ENCODE measurements around the gene MAD1L1. TPM values are rescaled to one million over a fixed set of nuclear protein-coding genes. Genes with fewer than 3 reads are reported as not detected.

Gene MAD1L1
- total RNA-seq, 2 experiments from 2014 or later: 157 to 160 TPM

DNA sequence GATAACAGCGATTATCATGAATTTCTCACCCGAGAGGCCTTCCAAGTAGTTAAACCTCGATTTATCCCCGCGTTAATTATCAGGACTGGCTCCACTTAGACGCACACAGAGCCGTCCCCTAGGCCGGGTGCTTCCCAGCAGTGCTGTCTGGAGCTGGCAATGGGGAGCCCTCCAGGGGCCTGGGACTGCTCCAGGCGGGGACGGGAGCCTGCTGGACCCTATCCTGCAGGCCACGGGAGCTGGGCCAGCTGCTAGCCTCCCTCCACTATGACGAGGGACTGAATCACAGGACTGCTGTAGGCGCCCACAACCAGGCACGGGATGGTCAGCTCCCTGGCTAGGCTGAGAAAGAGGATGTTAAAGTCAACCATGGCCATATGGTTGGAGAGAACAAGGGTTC is 333.5 kb downstream of the MAD1L1 start:
- DNase-seq (no peak), ATAC-seq (ENCODE audit: poor library complexity) (no peak)
- ChIA-PET CTCF (no interaction called here), POLR2A (no interaction called here)
- Histone ChIP-seq H3K36me3 (ENCODE audit: insufficient read depth, low read length) (peaks cover 61% of the 10 kb centered on the region), H3K4me3 (ENCODE audit: low read length) (no peak overlapping the region), H3K9me3 (ENCODE audit: control insufficient read depth in 1 of 2, insufficient read depth in 1 of 2, low read length in 2 of 2) (no peaks in the 10 kb centered on the region), H3K27ac (ENCODE audit: low read depth in 1 of 2, low read length in 2 of 2) (no peak overlapping the region), H3K27me3 (ENCODE audit: control insufficient read depth in 1 of 2, insufficient read depth in 2 of 2, low read length in 2 of 2) (no peaks in the 10 kb centered on the region), H3K4me1 (ENCODE audit: insufficient read depth, low read length) (peaks cover 9% of the 10 kb centered on the region)
- intact Hi-C loops (cut with DNase I, micrococcal nuclease): loop anchor here in 1 of 2 experiments (10.0 kb wide), 1 partner anchor 306 kb away; no protein-coding TSS in a partner anchor
- Mint-ChIP-seq H3K27me3 (no peaks in the 10 kb centered on the region), H3K9me3 (no peaks in the 10 kb centered on the region), H3K4me1 (ENCODE audit: low read depth) (peaks cover 9% of the 10 kb centered on the region), H3K36me3 (ENCODE audit: low read depth) (peaks cover 54% of the 10 kb centered on the region), H3K4me3 (no peak overlapping the region), H3K27ac (peak overlapping the region; percentile 55)
- TF ChIP-seq, protein P1, sequence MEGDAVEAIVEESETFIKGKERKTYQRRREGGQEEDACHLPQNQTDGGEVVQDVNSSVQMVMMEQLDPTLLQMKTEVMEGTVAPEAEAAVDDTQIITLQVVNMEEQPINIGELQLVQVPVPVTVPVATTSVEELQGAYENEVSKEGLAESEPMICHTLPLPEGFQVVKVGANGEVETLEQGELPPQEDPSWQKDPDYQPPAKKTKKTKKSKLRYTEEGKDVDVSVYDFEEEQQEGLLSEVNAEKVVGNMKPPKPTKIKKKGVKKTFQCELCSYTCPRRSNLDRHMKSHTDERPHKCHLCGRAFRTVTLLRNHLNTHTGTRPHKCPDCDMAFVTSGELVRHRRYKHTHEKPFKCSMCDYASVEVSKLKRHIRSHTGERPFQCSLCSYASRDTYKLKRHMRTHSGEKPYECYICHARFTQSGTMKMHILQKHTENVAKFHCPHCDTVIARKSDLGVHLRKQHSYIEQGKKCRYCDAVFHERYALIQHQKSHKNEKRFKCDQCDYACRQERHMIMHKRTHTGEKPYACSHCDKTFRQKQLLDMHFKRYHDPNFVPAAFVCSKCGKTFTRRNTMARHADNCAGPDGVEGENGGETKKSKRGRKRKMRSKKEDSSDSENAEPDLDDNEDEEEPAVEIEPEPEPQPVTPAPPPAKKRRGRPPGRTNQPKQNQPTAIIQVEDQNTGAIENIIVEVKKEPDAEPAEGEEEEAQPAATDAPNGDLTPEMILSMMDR (IDR thresholded peaks at IDR 0.05): no peak

DNA sequence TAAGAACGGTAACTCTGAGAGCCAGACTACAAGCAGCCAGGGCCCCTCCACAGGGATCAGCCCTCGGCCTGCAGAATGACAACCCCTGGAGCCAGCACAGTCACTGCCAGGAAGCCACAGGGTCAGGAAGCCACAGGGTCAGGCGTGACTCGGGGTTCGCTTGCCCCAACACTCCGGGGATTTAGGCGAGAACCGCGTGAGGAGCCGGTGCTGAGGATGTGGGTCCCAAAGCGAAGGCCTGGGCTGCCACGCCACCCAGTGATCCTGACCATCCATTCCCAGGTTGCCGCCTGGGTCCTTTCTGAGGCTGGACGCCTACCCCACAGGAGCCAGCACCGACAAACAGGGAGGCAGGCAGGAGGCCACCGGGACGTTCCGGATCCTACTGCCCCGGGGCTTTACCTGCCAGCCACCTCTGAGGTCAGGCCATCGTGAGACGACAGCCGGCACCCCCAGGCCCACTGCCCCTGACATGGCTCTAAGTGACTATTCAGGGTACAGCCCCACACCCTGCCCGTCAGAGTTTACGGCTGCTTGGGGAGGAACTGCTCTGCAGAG is 334.0 kb downstream of the MAD1L1 start:
- Histone ChIP-seq H3K4me1 (ENCODE audit: insufficient read depth, low read length) (peaks cover 9% of the 10 kb centered on the region), H3K27ac (ENCODE audit: low read depth in 1 of 2, low read length in 2 of 2) (no peak overlapping the region), H3K27me3 (ENCODE audit: control insufficient read depth in 1 of 2, insufficient read depth in 2 of 2, low read length in 2 of 2) (no peaks in the 10 kb centered on the region), H3K4me3 (ENCODE audit: low read length) (no peak overlapping the region), H3K36me3 (ENCODE audit: insufficient read depth, low read length) (peaks cover 63% of the 10 kb centered on the region), H3K9me3 (ENCODE audit: control insufficient read depth in 1 of 2, insufficient read depth in 1 of 2, low read length in 2 of 2) (no peaks in the 10 kb centered on the region)
- Mint-ChIP-seq H3K36me3 (ENCODE audit: low read depth) (peaks cover 59% of the 10 kb centered on the region), H3K27me3 (no peaks in the 10 kb centered on the region), H3K27ac (no peak overlapping the region), H3K4me3 (no peak overlapping the region), H3K9me3 (no peaks in the 10 kb centered on the region), H3K4me1 (ENCODE audit: low read depth) (peaks cover 9% of the 10 kb centered on the region)
- ChIA-PET CTCF (no interaction called here), POLR2A (no interaction called here)
- ATAC-seq (ENCODE audit: poor library complexity) (no peak), DNase-seq (no peak)
- TF ChIP-seq, protein P1 (IDR thresholded peaks at IDR 0.05): no peak
- intact Hi-C loops (cut with DNase I, micrococcal nuclease): loop anchor here in 1 of 2 experiments (10.0 kb wide), 1 partner anchor 306 kb away; no protein-coding TSS in a partner anchor

DNA sequence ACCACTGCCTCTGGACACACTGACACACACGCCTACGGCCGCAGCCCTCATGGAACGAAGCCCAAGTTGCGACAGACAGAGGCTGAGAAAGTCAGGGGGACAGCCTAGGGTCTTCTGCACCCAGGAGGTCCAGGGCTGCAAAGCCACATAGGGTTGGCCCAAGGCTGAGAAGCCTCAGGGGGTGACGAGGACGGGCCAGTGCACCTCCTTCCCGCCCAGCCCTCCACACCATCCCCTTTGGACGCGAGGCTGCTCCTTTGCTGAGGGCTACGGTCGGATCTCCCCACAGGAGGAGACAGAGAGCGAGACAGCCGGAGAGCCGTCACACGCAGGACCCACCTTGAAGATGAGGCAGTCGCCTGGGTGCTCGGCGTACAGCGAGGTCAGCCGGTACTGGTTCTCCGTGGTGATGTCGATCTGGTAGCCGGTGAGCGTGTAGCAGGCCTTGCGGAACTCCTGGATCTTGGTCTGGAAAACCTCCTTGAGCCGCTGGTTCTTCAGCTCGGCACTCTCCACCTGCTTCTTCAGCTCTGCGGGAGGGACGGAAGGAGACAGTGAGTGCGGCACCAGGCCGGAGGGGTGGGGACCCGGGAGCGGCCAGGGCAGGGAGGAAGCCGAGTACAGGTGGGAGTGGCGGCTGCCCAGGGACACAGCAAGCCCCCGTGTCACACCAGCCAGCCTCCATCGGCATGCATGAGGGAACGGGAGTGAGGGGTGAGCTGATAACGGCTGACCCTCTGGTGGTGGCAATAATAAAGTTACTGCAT is 334.7 kb downstream of the MAD1L1 start:
- H3K4me1 ChIP-seq (ENCODE audit: insufficient read depth, low read length): peaks cover 9% of the 10 kb centered on the region
- H3K36me3 Mint-ChIP-seq (ENCODE audit: low read depth): peaks cover 60% of the 10 kb centered on the region
- H3K4me1 Mint-ChIP-seq (ENCODE audit: low read depth): peaks cover 9% of the 10 kb centered on the region
- no peak overlapping the region for H3K4me3 ChIP-seq (ENCODE audit: low read length)
- H3K4me3 Mint-ChIP-seq: no peak overlapping the region
- TF ChIP-seq, protein P1 (IDR thresholded peaks at IDR 0.05): no peak
- DNase-seq (no peak), ATAC-seq (ENCODE audit: poor library complexity) (no peak)
- intact Hi-C loops (cut with DNase I, micrococcal nuclease): loop anchor here in 1 of 2 experiments (10.0 kb wide), 1 partner anchor 307 kb away; no protein-coding TSS in a partner anchor
- H3K27ac Mint-ChIP-seq: peak overlapping the region; percentile 81
- ChIA-PET CTCF (no interaction called here), POLR2A (no interaction called here)
- no peak overlapping the region for H3K27ac ChIP-seq (ENCODE audit: low read depth in 1 of 2, low read length in 2 of 2)
- H3K36me3 ChIP-seq (ENCODE audit: insufficient read depth, low read length): peaks cover 68% of the 10 kb centered on the region
- H3K27me3 Mint-ChIP-seq: no peaks in the 10 kb centered on the region
- H3K9me3 Mint-ChIP-seq: no peaks in the 10 kb centered on the region
- H3K9me3 ChIP-seq (ENCODE audit: control insufficient read depth in 1 of 2, insufficient read depth in 1 of 2, low read length in 2 of 2): no peaks in the 10 kb centered on the region
- H3K27me3 ChIP-seq (ENCODE audit: control insufficient read depth in 1 of 2, insufficient read depth in 2 of 2, low read length in 2 of 2): no peaks in the 10 kb centered on the region
